Mucosa of descending colon (tissue), 3 donors: Measurements from ENCODE around the gene NPSR1. TPM values are rescaled to one million over a fixed set of nuclear protein-coding genes. Genes with fewer than 3 reads are reported as not detected.
"Not testable (repeated sequence)": the region's sequence is repeated elsewhere in the genome, so short reads cannot be mapped to it uniquely, and the experiment has no call there.

ENCODE experiments used
- ATAC-seq: fragments of 200-7000 bp; cut with Tn5 transposase; one replicate; pipeline ENCODE4 v1.9.1; 2020; ENCODE audit warnings: mild to moderate bottlenecking, moderate library complexity
- DNase-seq, 3 donors: peaks; one replicate each; pipeline ENCODE4 v3.0.0-alpha.2; 2020
- H3K36me3 ChIP-seq: fragments of 200-600 bp; one replicate; pipeline ENCODE4 v1.8.0; 2021; ENCODE audit warnings: low read depth, mild to moderate bottlenecking
- H3K4me1 ChIP-seq: fragments of 200-600 bp; one replicate; pipeline ENCODE4 v1.8.0; 2021; ENCODE audit warnings: low read depth, mild to moderate bottlenecking
- H3K4me3 ChIP-seq: fragments of 200-600 bp; one replicate; pipeline ENCODE4 v1.8.0; 2021; ENCODE audit warnings: mild to moderate bottlenecking
- H3K9me3 ChIP-seq: fragments of 200-600 bp; one replicate; pipeline ENCODE4 v1.8.0; 2021; ENCODE audit warnings: mild to moderate bottlenecking
- intact Hi-C, 2 donors: fragments of 100-400 bp; cut with DNase I in 1 of 2; cut with micrococcal nuclease in 1 of 2; formaldehyde crosslinking; loops; one replicate each; pipeline versions ENCODE4 v1.11.0 to v1.11.1; 2022; cut with DNase I, micrococcal nuclease
- total RNA-seq, 3 donors: library from RNA; stranded (reverse); fragmentation: NEBNext Ultra II Directional in 2 of 3; extraction: Animal tissue kit (Norgen Biotek cat#: 25700) in 2 of 3; gene quantifications; one replicate each; pipeline versions ENCODE4 v1.2.1 to v1.2.4, GENCODE V29; 2021 to 2023
- TF ChIP-seq, protein P1 (sequence below): fragments of 200-600 bp; IDR thresholded peaks from one replicate; pipeline ENCODE4 v1.8.0; 2022; ENCODE audit warnings: antibody characterized with exemption, mild to moderate bottlenecking
- donor health status: DM: no; HTN: no; CAD: no; lungs with moderate emphysema.
- donor health status: DM: no; HTN: no; CAD: no.
- donor health status: DM: no; HTN: yes; CAD: no.

Gene NPSR1
- total RNA-seq, 3 donors from 2014 or later, result not detected

DNA sequence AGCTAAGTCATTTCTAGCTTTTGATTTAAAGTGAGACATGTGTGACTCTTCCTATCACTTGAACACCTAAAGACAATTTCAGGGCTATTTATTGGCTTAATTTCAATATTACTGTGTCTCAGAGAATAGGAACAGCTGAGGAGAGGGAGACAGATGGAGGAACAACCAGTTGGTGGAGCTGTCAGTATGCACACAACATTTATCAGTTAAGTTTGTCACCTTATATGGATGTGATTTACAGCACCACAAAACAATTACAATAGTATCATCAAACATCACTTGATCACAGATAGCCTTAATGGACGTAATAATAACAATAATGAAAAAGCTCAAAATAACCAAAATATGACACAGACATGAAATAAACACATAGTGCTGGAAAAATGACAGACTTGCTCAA is 129.6 kb downstream of the NPSR1 start:
- peaks cover 7% of the 10 kb centered on the region for H3K9me3 ChIP-seq
- intact Hi-C loops, result no loop called here
- TF ChIP-seq, protein P1, sequence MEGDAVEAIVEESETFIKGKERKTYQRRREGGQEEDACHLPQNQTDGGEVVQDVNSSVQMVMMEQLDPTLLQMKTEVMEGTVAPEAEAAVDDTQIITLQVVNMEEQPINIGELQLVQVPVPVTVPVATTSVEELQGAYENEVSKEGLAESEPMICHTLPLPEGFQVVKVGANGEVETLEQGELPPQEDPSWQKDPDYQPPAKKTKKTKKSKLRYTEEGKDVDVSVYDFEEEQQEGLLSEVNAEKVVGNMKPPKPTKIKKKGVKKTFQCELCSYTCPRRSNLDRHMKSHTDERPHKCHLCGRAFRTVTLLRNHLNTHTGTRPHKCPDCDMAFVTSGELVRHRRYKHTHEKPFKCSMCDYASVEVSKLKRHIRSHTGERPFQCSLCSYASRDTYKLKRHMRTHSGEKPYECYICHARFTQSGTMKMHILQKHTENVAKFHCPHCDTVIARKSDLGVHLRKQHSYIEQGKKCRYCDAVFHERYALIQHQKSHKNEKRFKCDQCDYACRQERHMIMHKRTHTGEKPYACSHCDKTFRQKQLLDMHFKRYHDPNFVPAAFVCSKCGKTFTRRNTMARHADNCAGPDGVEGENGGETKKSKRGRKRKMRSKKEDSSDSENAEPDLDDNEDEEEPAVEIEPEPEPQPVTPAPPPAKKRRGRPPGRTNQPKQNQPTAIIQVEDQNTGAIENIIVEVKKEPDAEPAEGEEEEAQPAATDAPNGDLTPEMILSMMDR, result no peak
- no peaks in the 10 kb centered on the region for H3K4me1 ChIP-seq
- no peak for DNase-seq
- no peak for ATAC-seq
- no peaks in the 10 kb centered on the region for H3K36me3 ChIP-seq
- H3K4me3 ChIP-seq, result no peak overlapping the region

DNA sequence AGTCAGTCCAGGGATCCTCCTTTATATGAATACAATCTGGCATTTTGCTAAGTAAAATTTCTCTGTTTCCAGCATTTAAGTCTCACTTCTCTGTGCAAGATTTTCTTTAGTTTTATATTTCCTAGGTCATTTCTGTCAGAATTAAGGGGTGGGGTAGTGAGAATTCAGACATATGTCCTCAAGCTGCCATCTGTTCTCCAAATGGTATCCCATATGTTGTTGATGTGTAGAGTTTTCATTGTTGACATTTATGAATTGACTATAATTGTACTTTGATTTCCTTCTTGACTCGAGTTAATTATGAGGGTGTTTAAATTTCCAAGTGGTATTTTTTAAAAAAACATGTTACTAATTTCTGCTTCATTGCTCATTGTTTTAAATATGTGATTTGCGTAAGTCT is 148.8 kb downstream of the NPSR1 start:
- ATAC-seq (no peak), DNase-seq (no peak)
- no peaks in the 10 kb centered on the region for H3K36me3 ChIP-seq
- TF ChIP-seq, protein P1, result no peak
- intact Hi-C loops, result no loop called here
- no peaks in the 10 kb centered on the region for H3K4me1 ChIP-seq
- H3K4me3 ChIP-seq, result no peak overlapping the region
- no peaks in the 10 kb centered on the region for H3K9me3 ChIP-seq

DNA sequence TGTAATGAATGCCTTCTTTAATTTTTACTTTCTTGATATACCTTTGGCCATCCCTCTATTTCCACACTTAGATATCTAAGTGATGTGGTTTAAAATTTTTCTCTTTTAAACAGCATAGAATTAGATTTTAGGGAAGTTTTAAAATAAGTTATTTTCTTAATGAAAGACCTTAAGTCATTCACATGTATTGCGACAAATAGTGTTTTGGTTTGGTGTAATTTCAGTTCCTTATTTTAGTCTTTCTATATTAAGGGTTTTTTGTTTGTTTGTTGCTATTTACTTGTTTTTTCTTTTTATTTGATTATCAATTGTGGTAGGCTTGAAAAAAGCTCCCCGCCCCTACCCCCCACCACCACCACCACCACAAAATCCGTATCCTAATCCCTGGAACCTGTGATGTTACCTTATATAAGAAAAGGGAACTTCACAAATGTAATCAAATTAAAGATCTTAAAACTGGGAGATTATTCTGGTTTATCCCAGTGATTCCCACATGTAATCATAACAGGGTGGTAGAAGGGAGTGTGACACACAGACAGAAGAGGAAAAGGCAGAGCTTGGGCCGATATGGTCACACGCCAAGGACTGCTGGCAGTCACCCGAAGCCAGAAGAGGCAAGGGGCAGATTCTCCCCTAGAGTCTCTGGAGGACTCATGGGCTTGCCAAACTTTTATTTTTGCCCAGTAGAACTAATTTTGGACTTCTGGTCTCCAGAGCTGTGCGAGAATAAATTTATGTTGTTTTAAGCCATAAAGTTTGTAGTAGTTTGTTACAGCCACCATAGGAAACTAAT is 149.7 kb downstream of the NPSR1 start:
- DNase-seq (no peak), ATAC-seq (no peak)
- Histone ChIP-seq H3K4me3 (no peak overlapping the region), H3K4me1 (no peaks in the 10 kb centered on the region), H3K9me3 (no peaks in the 10 kb centered on the region), H3K36me3 (no peaks in the 10 kb centered on the region)
- TF ChIP-seq, protein P1, result no peak
- intact Hi-C loops, result no loop called here

DNA sequence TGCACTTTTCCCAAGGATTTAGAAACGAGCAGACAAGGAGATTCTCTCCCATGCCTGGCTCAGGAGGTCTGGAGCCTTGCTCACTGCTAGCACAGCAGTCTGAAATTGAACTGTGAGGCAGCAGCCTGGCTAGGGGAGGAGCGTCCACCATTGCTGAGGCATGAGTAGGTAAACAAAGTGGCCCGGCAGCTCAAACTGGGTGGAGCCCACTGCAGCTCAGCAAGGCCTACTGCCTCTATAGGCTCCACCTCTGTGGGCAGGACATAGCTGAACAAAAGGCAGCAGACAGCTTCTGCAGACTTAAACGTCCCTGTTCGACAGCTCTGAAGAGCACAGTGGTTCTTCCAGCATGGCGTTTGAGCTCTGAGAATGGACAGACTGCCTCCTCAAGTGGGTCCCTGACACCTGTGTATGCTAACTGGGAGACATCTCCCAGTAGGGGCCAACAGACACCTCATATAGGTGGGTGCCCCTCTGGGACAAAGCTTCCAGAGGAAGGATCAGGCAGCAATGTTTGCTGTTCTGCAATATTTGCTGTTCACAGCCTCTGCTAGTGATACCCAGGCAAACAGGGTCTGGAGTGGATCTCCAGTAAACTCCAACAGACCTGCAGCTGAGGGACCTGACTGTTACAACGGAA is 156.3 kb downstream of the NPSR1 start:
- intact Hi-C loops, ATAC-seq, H3K9me3 ChIP-seq, H3K4me1 ChIP-seq, H3K4me3 ChIP-seq, H3K36me3 ChIP-seq: not testable (repeated sequence)
- peak in 1 of 3 donors; percentile 12 for DNase-seq

DNA sequence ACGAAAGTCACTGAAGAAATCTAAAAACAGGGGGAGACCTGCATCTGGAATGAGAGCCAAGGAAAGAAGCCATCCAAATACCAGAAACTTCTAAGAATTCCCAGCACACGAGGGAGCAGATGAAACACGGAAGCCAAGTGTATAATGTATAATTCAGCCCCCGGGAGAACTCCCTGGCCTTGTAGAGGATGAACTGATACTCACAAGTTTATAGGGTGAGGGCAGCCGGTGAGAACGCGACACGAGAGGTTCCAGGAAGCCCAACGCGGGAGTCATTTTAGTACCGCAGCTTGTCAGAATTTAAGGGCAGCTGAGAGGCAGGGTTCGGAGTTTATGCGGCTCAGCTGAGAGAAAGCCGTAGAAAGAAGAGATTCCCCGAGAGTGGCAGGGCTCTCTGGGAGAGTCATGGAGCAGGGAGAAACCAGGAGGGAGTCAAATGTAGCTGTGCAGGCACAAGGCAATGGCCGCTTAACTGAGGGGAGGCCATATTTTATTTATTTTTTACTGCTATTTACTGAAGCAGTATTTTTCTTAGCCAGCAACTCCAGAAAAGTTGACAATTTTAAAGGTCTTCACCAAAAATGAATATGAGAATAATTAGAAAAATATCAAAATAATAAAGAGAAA is 164.0 kb downstream of the NPSR1 start:
- Histone ChIP-seq H3K4me1 (no peaks in the 10 kb centered on the region), H3K36me3 (no peaks in the 10 kb centered on the region), H3K9me3 (no peaks in the 10 kb centered on the region), H3K4me3 (no peak overlapping the region)
- ATAC-seq (no peak), DNase-seq (no peak)
- intact Hi-C loops, result loop anchor here in 1 of 2 donors (10.0 kb wide), 1 partner anchor 213 kb away; the partner anchor contains the start of gene DPY19L1
- TF ChIP-seq, protein P1, result no peak
